Fibroblast of upper back skin (primary cell): Measurements from ENCODE around the gene FBXO11.
A peak's percentile ranks its signal among the peaks of the same experiment; 100 is the strongest.
"Not testable (repeated sequence)": the region's sequence is repeated elsewhere in the genome, so short reads cannot be mapped to it uniquely, and the experiment has no call there.

Experiments used
- DNase-seq: peaks from one replicate; pipeline ENCODE4 v3.0.0-alpha.2; 2013

Gene FBXO11

GRCh38 chr2:47906157-47907038 lies at the start of gene FBXO11:
TSS of gene FBXO11 (minus strand) at chr2:47906498. CDS start at chr2:47905720, 778 bp downstream.
- peak; percentile 100 for DNase-seq

- DNase-seq, result no peak
These were observed 44.3 kb upstream of the FBXO11 start for GRCh38 chr2:47950340-47951301.

- DNase-seq, result no peak
These were observed 40.3 kb upstream of the FBXO11 start for GRCh38 chr2:47946593-47946992.

GRCh38 chr2:47945046-47945781 lies 38.9 kb upstream of the FBXO11 start:
- DNase-seq, result no peak

- no peak for DNase-seq
These were observed 35.6 kb upstream of the FBXO11 start for GRCh38 chr2:47941936-47942335.

- DNase-seq, result no peak
These were observed 31.4 kb upstream of the FBXO11 start for GRCh38 chr2:47937677-47938076.

- DNase-seq, result no peak
These were observed 28.8 kb upstream of the FBXO11 start for GRCh38 chr2:47935071-47935470.

- DNase-seq, result no peak
These were observed 11.7 kb upstream of the FBXO11 start for GRCh38 chr2:47918043-47918442.

GRCh38 chr2:47917276-47917961 lies 11.1 kb upstream of the FBXO11 start:
- no peak for DNase-seq

- DNase-seq, result peak; percentile 30
These were observed 10.1 kb upstream of the FBXO11 start for GRCh38 chr2:47916412-47916811.

GRCh38 chr2:47910662-47911061 lies 4.4 kb upstream of the FBXO11 start:
- not testable (repeated sequence) for DNase-seq

- no peak for DNase-seq
These were observed 2.4 kb upstream of the FBXO11 start for GRCh38 chr2:47908682-47909081.

GRCh38 chr2:47907039-47907781 lies 912 bp upstream of the FBXO11 start:
- DNase-seq, result no peak

GRCh38 chr2:47905386-47906156 lies 727 bp downstream of the FBXO11 start:
- DNase-seq, result peak; percentile 45

GRCh38 chr2:47903781-47904490 lies 2.4 kb downstream of the FBXO11 start:
- DNase-seq, result no peak

- not testable (repeated sequence) for DNase-seq
These were observed 4.4 kb downstream of the FBXO11 start for GRCh38 chr2:47901892-47902291.

GRCh38 chr2:47900857-47901256 lies 5.4 kb downstream of the FBXO11 start:
- DNase-seq, result no peak

- DNase-seq, result no peak
These were observed 6.1 kb downstream of the FBXO11 start for GRCh38 chr2:47899915-47900816.
